ENCODE measurements around the gene TRIM2.

TRIM2 gene

DNA sequence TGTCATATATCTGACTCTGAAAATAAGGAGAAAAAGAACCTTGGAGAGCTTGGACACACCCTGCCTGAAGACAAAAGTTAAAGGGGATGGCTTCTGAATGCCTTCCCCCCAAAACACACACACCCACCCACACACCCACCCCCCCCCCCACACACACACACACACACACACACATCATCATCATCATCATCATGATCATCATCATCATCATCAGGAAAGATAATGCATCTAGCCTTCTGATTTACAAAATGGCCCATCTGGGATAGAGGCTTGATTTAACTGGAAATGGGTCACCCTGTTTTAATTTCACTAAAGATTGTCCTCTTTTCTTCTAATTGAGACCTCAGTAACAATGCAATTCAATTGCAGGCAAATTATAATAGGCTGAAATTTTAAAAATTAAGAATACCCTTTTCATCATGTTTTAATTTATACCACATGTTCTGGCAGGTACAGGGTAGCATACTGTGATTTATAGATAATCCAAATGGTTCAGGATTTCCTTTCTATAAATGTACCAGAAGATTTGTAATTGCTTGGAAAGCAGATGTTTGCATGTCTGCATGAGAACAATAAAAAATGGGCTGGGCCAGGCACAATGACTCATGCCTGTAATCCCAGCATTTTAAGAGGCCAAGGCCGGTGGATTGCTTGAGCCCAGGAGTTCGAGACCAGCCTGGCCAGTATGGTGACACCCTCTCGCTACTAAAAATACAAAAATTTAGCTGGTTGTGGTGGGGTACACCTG lies 56.5 kb downstream of the TRIM2 start:
- H3K4me3 ChIP-seq (ENCODE audit: low read depth, low read length): no peak overlapping the region

GRCh38 chr4:153261461-153261860 lies 57.2 kb downstream of the TRIM2 start:
- no peak for DNase-seq (ENCODE audit: low read depth)
- TF ChIP-seq CTCF (IDR thresholded peaks at IDR 0.05; ENCODE audit: low read depth, low read length, missing control alignments): no peak
- H3K4me3 ChIP-seq (ENCODE audit: low read depth, low read length): no peak overlapping the region

More for the DNA sequence above, 56.5 kb downstream of the TRIM2 start:
- TF ChIP-seq CTCF (IDR thresholded peaks at IDR 0.05; ENCODE audit: low read depth, low read length, missing control alignments): no peak
- DNase-seq (ENCODE audit: low read depth): no peak

DNA sequence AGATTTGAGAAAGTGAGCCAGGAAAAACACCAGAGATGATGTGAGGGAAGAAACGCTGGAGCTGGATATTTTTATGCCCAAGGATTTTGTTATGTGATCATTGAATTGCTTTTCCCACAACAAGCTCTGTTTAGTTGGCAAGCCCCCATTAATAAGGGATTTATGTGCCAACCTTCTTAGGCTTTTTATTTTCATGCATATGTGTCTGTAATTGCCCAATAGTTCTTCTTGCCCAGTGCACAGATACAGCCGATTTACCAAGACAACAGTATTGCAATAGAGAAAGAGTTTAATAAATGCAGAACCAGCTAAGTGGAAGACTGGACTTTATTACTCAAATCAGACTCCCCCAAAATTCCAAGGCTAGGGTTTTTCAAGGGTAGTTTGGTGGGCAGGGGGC lies 57.7 kb downstream of the TRIM2 start:
- no peak for TF ChIP-seq CTCF (IDR thresholded peaks at IDR 0.05; ENCODE audit: low read depth, low read length, missing control alignments)
- H3K4me3 ChIP-seq (ENCODE audit: low read depth, low read length): no peak overlapping the region
- no peak for DNase-seq (ENCODE audit: low read depth)

GRCh38 chr4:153265306-153266047 lies 61.2 kb downstream of the TRIM2 start:
- no peak overlapping the region for H3K4me3 ChIP-seq (ENCODE audit: low read depth, low read length)
- no peak for TF ChIP-seq CTCF (IDR thresholded peaks at IDR 0.05; ENCODE audit: low read depth, low read length, missing control alignments)
- DNase-seq (ENCODE audit: low read depth): no peak

DNA sequence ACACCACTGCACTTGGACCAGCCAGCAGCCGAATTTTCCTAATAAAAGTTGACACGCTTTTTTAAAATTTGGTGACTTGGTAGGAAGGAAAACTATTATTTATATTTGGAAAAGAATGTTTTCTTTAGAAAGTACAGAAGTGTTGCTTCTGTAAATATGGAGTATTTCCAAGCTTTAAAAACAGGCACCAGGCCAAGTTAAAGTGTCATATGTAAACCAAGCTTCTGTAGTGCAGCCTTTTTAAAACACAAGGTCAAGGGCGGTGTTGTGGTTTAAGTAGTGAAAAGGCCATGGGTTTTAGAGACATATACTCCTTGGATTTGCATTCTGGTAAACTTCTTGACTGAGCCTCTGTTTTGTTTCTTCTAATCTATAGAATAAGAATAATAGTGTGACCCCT lies 62.7 kb downstream of the TRIM2 start:
- DNase-seq (ENCODE audit: low read depth): no peak
- TF ChIP-seq CTCF (IDR thresholded peaks at IDR 0.05; ENCODE audit: low read depth, low read length, missing control alignments): no peak
- no peak overlapping the region for H3K4me3 ChIP-seq (ENCODE audit: low read depth, low read length)

- no peak overlapping the region for H3K4me3 ChIP-seq (ENCODE audit: low read depth, low read length)
- DNase-seq (ENCODE audit: low read depth): no peak
- TF ChIP-seq CTCF (IDR thresholded peaks at IDR 0.05; ENCODE audit: low read depth, low read length, missing control alignments): no peak
Measured at GRCh38 chr4:153267890-153268289, 63.6 kb downstream of the TRIM2 start.

Measured in GM12864 (cell line).